HG03045 (cell line): ENCODE results near the gene LRMDA.
"Not testable (repeated sequence)": the region's sequence is repeated elsewhere in the genome, so short reads cannot be mapped to it uniquely, and the experiment has no call there.

ENCODE experiments used
- ATAC-seq: cut with Tn5 transposase; IDR thresholded peaks from one replicate; pipeline ENCODE4 v1.9.1; 2021; ENCODE audit warnings: mild to moderate bottlenecking, moderate library complexity; ENCODE audit not compliant: unreplicated experiment

The LRMDA gene

GRCh38 chr10:76469675-76470074 is 1038.3 kb downstream of the LRMDA start:
- ATAC-seq = no peak

- no peak for ATAC-seq
Measured at GRCh38 chr10:76479103-76479790, 1047.8 kb downstream of the LRMDA start.

- no peak for ATAC-seq
Measured at GRCh38 chr10:76481178-76481577, 1049.8 kb downstream of the LRMDA start.

- ATAC-seq = no peak
Measured at GRCh38 chr10:76487582-76487981, 1056.2 kb downstream of the LRMDA start.

- ATAC-seq = no peak
Measured at GRCh38 chr10:76488602-76489001, 1057.2 kb downstream of the LRMDA start.

GRCh38 chr10:76491216-76491615 is 1059.8 kb downstream of the LRMDA start:
- ATAC-seq = no peak

- ATAC-seq = no peak
Measured at GRCh38 chr10:76492026-76492425, 1060.6 kb downstream of the LRMDA start.

GRCh38 chr10:76492678-76493472 is 1061.5 kb downstream of the LRMDA start:
- ATAC-seq = no peak

GRCh38 chr10:76497666-76498065 is 1066.2 kb downstream of the LRMDA start:
- ATAC-seq = no peak

GRCh38 chr10:76504823-76505222 is 1073.4 kb downstream of the LRMDA start:
- no peak for ATAC-seq

GRCh38 chr10:76509446-76509845 is 1078.0 kb downstream of the LRMDA start:
- ATAC-seq = no peak

- no peak for ATAC-seq
Measured at GRCh38 chr10:76514321-76514720, 1082.9 kb downstream of the LRMDA start.

- ATAC-seq = no peak
Measured at GRCh38 chr10:76514869-76515268, 1083.4 kb downstream of the LRMDA start.

- no peak for ATAC-seq
Measured at GRCh38 chr10:76522547-76522946, 1091.1 kb downstream of the LRMDA start.

GRCh38 chr10:76523246-76523645 is 1091.8 kb downstream of the LRMDA start:
- ATAC-seq = no peak

- no peak for ATAC-seq
Measured at GRCh38 chr10:76523791-76524351, 1092.4 kb downstream of the LRMDA start.

- ATAC-seq = not testable (repeated sequence)
Measured at GRCh38 chr10:76526833-76527232, 1095.4 kb downstream of the LRMDA start.

GRCh38 chr10:76540331-76540730 is 1108.9 kb downstream of the LRMDA start:
- ATAC-seq = no peak

GRCh38 chr10:76540786-76541185 is 1109.4 kb downstream of the LRMDA start:
- no peak for ATAC-seq

- ATAC-seq = no peak
Measured at GRCh38 chr10:76541852-76542251, 1110.4 kb downstream of the LRMDA start.

- no peak for ATAC-seq
Measured at GRCh38 chr10:76542307-76542930, 1111.0 kb downstream of the LRMDA start.

GRCh38 chr10:76543655-76544054 is 1112.2 kb downstream of the LRMDA start:
- no peak for ATAC-seq
